ENCODE results near the gene VKORC1. TPM values are rescaled to one million over a fixed set of nuclear protein-coding genes. Genes with fewer than 3 reads are reported as not detected.
A peak's percentile ranks its signal among the peaks of the same experiment; 100 is the strongest.

The VKORC1 gene
- total RNA-seq, 2 experiments from 2014 or later, result 19.0 to 19.2 TPM

DNA sequence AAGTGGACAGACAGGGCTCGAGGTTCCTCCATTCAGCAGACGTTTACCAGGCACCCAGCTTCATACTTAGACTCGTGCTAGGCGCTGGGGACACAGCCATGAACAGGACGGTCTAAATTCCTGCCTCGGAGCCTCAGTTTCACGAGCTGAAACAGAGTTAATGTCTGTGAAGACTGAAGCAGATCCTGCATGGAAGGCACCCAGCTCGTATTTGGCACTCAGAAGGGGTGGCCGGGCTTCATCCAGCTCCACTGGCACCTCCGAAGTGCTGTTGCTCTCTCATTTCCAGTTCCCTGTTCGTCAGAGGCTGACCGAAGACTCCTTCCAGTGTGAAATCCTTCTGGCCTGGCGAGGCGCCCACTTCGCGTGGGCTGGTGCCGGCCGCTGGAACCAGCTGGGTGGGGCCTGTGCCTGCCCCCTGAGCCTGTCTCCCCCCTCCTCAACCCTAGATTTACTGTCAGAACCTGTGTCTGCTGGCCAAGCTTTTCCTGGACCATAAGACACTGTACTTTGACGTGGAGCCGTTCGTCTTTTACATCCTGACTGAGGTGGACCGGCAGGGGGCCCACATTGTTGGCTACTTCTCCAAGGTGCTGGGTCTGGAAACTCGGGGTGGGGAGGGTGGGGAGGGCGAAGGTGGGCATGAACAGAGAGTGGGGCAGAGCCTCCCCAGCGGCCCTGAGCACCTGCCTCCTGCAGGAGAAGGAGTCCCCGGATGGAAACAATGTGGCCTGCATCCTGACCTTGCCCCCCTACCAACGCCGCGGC is 35.2 kb upstream of the VKORC1 start:
- peaks cover 54% of the 10 kb centered on the region for H3K36me3 ChIP-seq (ENCODE audit: insufficient read depth, low read length)
- H3K4me1 ChIP-seq (ENCODE audit: insufficient read depth, low read length), result peaks cover 17% of the 10 kb centered on the region
- no peaks in the 10 kb centered on the region for H3K9me3 Mint-ChIP-seq

DNA sequence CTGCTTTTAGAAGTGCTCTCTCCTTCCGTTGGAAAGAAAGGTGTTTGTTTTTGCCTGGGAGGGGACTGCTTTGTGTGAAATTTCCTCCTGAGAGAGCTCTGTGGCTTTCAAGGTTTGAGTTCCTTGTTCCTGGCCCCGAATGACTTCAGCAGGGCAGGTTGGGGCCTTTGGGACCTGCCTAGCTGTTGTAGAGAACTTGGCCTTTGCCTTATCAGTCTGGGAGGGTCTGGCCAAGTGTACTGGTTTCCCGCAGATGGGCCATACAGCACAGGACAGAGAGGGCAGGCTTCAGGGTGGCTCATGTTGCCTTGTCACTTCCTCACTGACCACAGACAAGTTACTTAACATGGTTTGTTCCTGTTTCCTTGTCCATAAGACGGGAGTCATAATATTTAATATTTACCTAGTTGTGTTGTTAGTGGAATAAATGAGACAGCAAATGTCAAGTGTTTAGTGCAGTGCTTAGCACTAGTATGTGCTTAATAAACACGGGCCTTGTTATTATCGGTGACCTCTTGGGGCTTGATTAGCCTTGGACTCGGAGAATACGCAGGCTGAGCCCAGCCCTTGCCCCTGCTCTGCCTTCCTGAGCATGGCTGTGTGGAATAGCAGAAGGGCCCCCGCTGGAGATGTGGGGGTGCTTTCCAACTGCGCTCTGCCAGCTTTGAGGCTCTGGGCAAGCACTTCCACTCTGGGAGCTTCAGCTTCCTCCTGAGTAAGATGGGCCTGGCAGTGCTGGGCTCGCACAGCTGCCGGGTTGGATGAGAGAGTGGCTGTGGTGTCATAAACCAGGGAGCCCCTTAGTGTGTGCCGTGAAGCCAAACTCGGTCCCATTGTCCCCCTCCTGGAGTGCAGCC is 34.3 kb upstream of the VKORC1 start:
- no peaks in the 10 kb centered on the region for H3K27me3 Mint-ChIP-seq
- no peak overlapping the region for H3K4me3 Mint-ChIP-seq
- intact Hi-C loops (cut with DNase I, micrococcal nuclease), result no loop called here
- Histone ChIP-seq H3K9me3 (ENCODE audit: control insufficient read depth in 1 of 2, insufficient read depth in 1 of 2, low read length in 2 of 2) (no peaks in the 10 kb centered on the region), H3K36me3 (ENCODE audit: insufficient read depth, low read length) (peaks cover 58% of the 10 kb centered on the region), H3K27me3 (ENCODE audit: control insufficient read depth in 1 of 2, insufficient read depth in 2 of 2, low read length in 2 of 2) (no peaks in the 10 kb centered on the region), H3K4me3 (ENCODE audit: low read length) (no peak overlapping the region), H3K27ac (ENCODE audit: low read depth in 1 of 2, low read length in 2 of 2) (peak overlapping the region in 1 of 2 donors; percentile 48), H3K4me1 (ENCODE audit: insufficient read depth, low read length) (peaks cover 17% of the 10 kb centered on the region)
- no peaks in the 10 kb centered on the region for H3K9me3 Mint-ChIP-seq
- H3K4me1 Mint-ChIP-seq (ENCODE audit: low read depth), result peaks cover 6% of the 10 kb centered on the region
- H3K27ac Mint-ChIP-seq, result peak overlapping the region; percentile 59
- peak in 3 of 14 experiments; percentile 28 to 69 (median 58) for DNase-seq
- POLR2A ChIA-PET, result interaction anchor here (0.9 to 2.0 kb wide), 2 partner anchors 11 to 13 kb away, joined by 4 to 8 read pairs; partner anchors contain the start of gene KAT8
- TF ChIP-seq, protein P1, sequence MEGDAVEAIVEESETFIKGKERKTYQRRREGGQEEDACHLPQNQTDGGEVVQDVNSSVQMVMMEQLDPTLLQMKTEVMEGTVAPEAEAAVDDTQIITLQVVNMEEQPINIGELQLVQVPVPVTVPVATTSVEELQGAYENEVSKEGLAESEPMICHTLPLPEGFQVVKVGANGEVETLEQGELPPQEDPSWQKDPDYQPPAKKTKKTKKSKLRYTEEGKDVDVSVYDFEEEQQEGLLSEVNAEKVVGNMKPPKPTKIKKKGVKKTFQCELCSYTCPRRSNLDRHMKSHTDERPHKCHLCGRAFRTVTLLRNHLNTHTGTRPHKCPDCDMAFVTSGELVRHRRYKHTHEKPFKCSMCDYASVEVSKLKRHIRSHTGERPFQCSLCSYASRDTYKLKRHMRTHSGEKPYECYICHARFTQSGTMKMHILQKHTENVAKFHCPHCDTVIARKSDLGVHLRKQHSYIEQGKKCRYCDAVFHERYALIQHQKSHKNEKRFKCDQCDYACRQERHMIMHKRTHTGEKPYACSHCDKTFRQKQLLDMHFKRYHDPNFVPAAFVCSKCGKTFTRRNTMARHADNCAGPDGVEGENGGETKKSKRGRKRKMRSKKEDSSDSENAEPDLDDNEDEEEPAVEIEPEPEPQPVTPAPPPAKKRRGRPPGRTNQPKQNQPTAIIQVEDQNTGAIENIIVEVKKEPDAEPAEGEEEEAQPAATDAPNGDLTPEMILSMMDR (IDR thresholded peaks at IDR 0.05), result no peak
- CTCF ChIA-PET, result interaction anchor here (1.7 kb wide), 1 partner anchor 13 kb away, joined by 4 read pairs; no protein-coding TSS in a partner anchor
- ATAC-seq (ENCODE audit: poor library complexity), result peak; percentile 38
- H3K36me3 Mint-ChIP-seq (ENCODE audit: low read depth), result peaks cover 72% of the 10 kb centered on the region

More for the DNA sequence above, 35.2 kb upstream of the VKORC1 start:
- no peaks in the 10 kb centered on the region for H3K27me3 ChIP-seq (ENCODE audit: control insufficient read depth in 1 of 2, insufficient read depth in 2 of 2, low read length in 2 of 2)
- no peak overlapping the region for H3K4me3 ChIP-seq (ENCODE audit: low read length)
- no peaks in the 10 kb centered on the region for H3K27me3 Mint-ChIP-seq
- CTCF ChIA-PET, result interaction anchor here (1.7 kb wide), 1 partner anchor 13 kb away, joined by 4 read pairs; no protein-coding TSS in a partner anchor
- peaks cover 6% of the 10 kb centered on the region for H3K4me1 Mint-ChIP-seq (ENCODE audit: low read depth)
- intact Hi-C loops (cut with DNase I, micrococcal nuclease), result no loop called here
- DNase-seq, result no peak
- no peaks in the 10 kb centered on the region for H3K9me3 ChIP-seq (ENCODE audit: control insufficient read depth in 1 of 2, insufficient read depth in 1 of 2, low read length in 2 of 2)
- no peak overlapping the region for H3K27ac Mint-ChIP-seq
- no peak overlapping the region for H3K4me3 Mint-ChIP-seq
- TF ChIP-seq, protein P1 (IDR thresholded peaks at IDR 0.05), result no peak
- POLR2A ChIA-PET, result interaction anchor here (0.9 to 2.0 kb wide), 2 partner anchors 12 to 13 kb away, joined by 4 to 8 read pairs; partner anchors contain the start of gene KAT8
- peak overlapping the region in 1 of 2 donors; percentile 48 for H3K27ac ChIP-seq (ENCODE audit: low read depth in 1 of 2, low read length in 2 of 2)
- H3K36me3 Mint-ChIP-seq (ENCODE audit: low read depth), result peaks cover 69% of the 10 kb centered on the region
- no peak for ATAC-seq (ENCODE audit: poor library complexity)

DNA sequence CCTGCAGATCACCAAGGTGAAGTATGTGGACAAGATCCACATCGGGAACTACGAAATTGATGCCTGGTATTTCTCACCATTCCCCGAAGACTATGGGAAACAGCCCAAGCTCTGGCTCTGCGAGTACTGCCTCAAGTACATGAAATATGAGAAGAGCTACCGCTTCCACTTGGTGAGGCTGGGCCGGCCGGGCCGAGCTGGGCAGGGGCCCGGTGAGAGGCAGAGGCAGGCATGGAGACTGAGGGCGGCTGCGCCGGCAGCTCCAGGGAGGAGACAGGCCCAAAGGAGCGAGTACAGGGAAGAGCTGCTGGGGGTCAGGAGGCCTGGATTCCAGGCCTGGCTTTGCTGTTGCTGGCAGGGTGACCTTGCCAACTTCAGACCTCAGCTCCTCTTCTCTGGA is 32.6 kb upstream of the VKORC1 start:
- POLR2A ChIA-PET, result interaction anchor here (1.0 to 2.6 kb wide), 3 partner anchors 10 to 53 kb away, joined by 3 to 9 read pairs (median 4); partner anchors contain the start of genes FUS and KAT8

More for the DNA sequence above, 32.6 kb upstream of the VKORC1 start:
- H3K27me3 ChIP-seq (ENCODE audit: control insufficient read depth in 1 of 2, insufficient read depth in 2 of 2, low read length in 2 of 2), result no peaks in the 10 kb centered on the region
- Mint-ChIP-seq H3K36me3 (ENCODE audit: low read depth) (peaks cover 63% of the 10 kb centered on the region), H3K4me3 (no peak overlapping the region), H3K9me3 (no peaks in the 10 kb centered on the region), H3K27ac (no peak overlapping the region), H3K27me3 (no peaks in the 10 kb centered on the region), H3K4me1 (ENCODE audit: low read depth) (peaks cover 6% of the 10 kb centered on the region)
- DNase-seq, result no peak
- no peak for ATAC-seq (ENCODE audit: poor library complexity)
- H3K27ac ChIP-seq (ENCODE audit: low read depth in 1 of 2, low read length in 2 of 2), result no peak overlapping the region
- peaks cover 17% of the 10 kb centered on the region for H3K4me1 ChIP-seq (ENCODE audit: insufficient read depth, low read length)
- intact Hi-C loops (cut with DNase I, micrococcal nuclease), result no loop called here
- H3K4me3 ChIP-seq (ENCODE audit: low read length), result no peak overlapping the region
- no peaks in the 10 kb centered on the region for H3K9me3 ChIP-seq (ENCODE audit: control insufficient read depth in 1 of 2, insufficient read depth in 1 of 2, low read length in 2 of 2)
- CTCF ChIA-PET, result no interaction called here
- TF ChIP-seq, protein P1 (IDR thresholded peaks at IDR 0.05), result no peak
- peaks cover 63% of the 10 kb centered on the region for H3K36me3 ChIP-seq (ENCODE audit: insufficient read depth, low read length)

All from CD4-positive, alpha-beta T cell (primary cell).